GM12878 (cell line): ENCODE results near the gene EPHB2. TPM values are rescaled to one million over a fixed set of nuclear protein-coding genes. Genes with fewer than 3 reads are reported as not detected.

Source experiments
- ATAC-seq: fragments of 200-7000 bp; cut with Tn5 transposase; 3 replicates; pipeline ENCODE4 v1.9.1; 2020; ENCODE audit warnings: mild to moderate bottlenecking, moderate library complexity
- BruUV-seq: library from RNA; stranded (reverse); fragments of 400-500 nt; replicated peaks from 2 replicates; lab custom pipeline; 2021; lab: Mats Ljungman, UMichigan
- CTCF ChIA-PET: fragments of 300-600 bp; sonication (Branson Sonifier 250); formaldehyde crosslinking; extraction: SDS; loops from one replicate; lab custom pipeline; 2021; ENCODE audit warnings: inconsistent platforms; lab: Yijun Ruan, JAX
- POLR2A ChIA-PET: fragments of 350-600 bp; formaldehyde crosslinking; extraction: SDS; loops from one replicate; lab custom pipeline; 2021; ENCODE audit warnings: inconsistent platforms; lab: Charles Lee
- RAD21 ChIA-PET: fragments of 300-600 bp; sonication (Branson Sonifier 250); formaldehyde crosslinking; loops from one replicate; lab custom pipeline; 2023; ENCODE audit warnings: antibody characterized with exemption; ENCODE audit not compliant: unreplicated experiment; lab: Charles Lee
- SMC1A ChIA-PET: fragments of 300-600 bp; sonication (Branson Sonifier 250); formaldehyde crosslinking; loops from one replicate; lab custom pipeline; 2023; ENCODE audit not compliant: unreplicated experiment, uncharacterized antibody; lab: Charles Lee
- DNase-seq: peaks from one replicate; pipeline ENCODE4 v3.0.0-alpha.2; 2011; ENCODE audit warnings: low read depth, low spot score
- FAIRE-seq: peaks from 3 replicates; lab custom pipeline; 2011; peaks lifted over from hg19 to GRCh38; lab: Jason Lieb, UNC
- H2AFZ ChIP-seq: 2 replicates; pipeline ENCODE4 v1.6.0; 2011; ENCODE audit warnings: low read depth, low read length, control low read depth; ENCODE audit not compliant: control insufficient read depth
- H3K27ac ChIP-seq: 2 replicates; pipeline ENCODE4 v1.5.1; 2011; ENCODE audit warnings: control low read depth; ENCODE audit not compliant: control insufficient read depth, insufficient read depth
- H3K27me3 ChIP-seq, 2 experiments: replicated peaks in 1 of 2; 2 replicates each; pipeline versions ENCODE4 v1.6.0 to v1.6.1; 2011; ENCODE audit warnings: low read length in 1 of 2; ENCODE audit not compliant: control insufficient read depth in 2 of 2, insufficient read depth in 2 of 2
- H3K36me3 ChIP-seq, 2 experiments: 2 replicates each; pipeline ENCODE4 v1.5.1; 2011; ENCODE audit warnings: low read length in 1 of 2; ENCODE audit not compliant: control insufficient read depth in 2 of 2, insufficient read depth in 2 of 2
- H3K4me1 ChIP-seq: 2 replicates; pipeline ENCODE4 v1.6.1; 2011; ENCODE audit warnings: mild to moderate bottlenecking, low read length, moderate library complexity, mixed read lengths; ENCODE audit not compliant: control insufficient read depth, insufficient read depth
- H3K4me2 ChIP-seq: 2 replicates; pipeline ENCODE4 v1.6.0; 2011; ENCODE audit warnings: control low read depth; ENCODE audit not compliant: control insufficient read depth, insufficient read depth
- H3K4me3 ChIP-seq: fragments of 200-600 bp; sonication (generic); 2 replicates; pipeline ENCODE4 v1.5.1; 2016
- H3K79me2 ChIP-seq: 2 replicates; pipeline ENCODE4 v1.6.0; 2011; ENCODE audit warnings: low read length; ENCODE audit not compliant: control insufficient read depth, insufficient read depth
- H3K9ac ChIP-seq: 2 replicates; pipeline ENCODE4 v1.8.0; 2011; ENCODE audit warnings: low read length, control low read depth, mixed read lengths; ENCODE audit not compliant: control insufficient read depth, insufficient read depth
- H3K9me3 ChIP-seq: replicated peaks from 3 replicates; pipeline ENCODE4 v1.5.1; 2011; ENCODE audit warnings: mild to moderate bottlenecking, low read length; ENCODE audit not compliant: control insufficient read depth, insufficient read depth
- H4K20me1 ChIP-seq: 2 replicates; pipeline ENCODE4 v1.6.0; 2011; ENCODE audit not compliant: control insufficient read depth, insufficient read depth
- ATF7 ChIP-seq: fragments of 450-650 bp; IDR thresholded peaks from 2 replicates; pipeline ENCODE4 v1.6.1; 2016; ENCODE audit warnings: low read depth, mild to moderate bottlenecking
- BCL3 ChIP-seq: IDR thresholded peaks from 2 replicates; pipeline ENCODE4 v1.6.1; 2011; ENCODE audit warnings: borderline replicate concordance, low read depth, mild to moderate bottlenecking, moderate library complexity, low read length; ENCODE audit not compliant: insufficient read depth, poor library complexity, severe bottlenecking
- DPF2 ChIP-seq: fragments of 450-650 bp; IDR thresholded peaks from 2 replicates; pipeline ENCODE4 v1.6.1; 2017; ENCODE audit warnings: mild to moderate bottlenecking
- HDGF ChIP-seq: fragments of 450-650 bp; IDR thresholded peaks from 2 replicates; pipeline ENCODE4 v1.6.1; 2016; ENCODE audit warnings: antibody characterized with exemption
- NFYB ChIP-seq: IDR thresholded peaks from 2 replicates; pipeline ENCODE4 v1.6.1; 2011; ENCODE audit warnings: low read depth, mild to moderate bottlenecking, low read length, improper control_type of control experiment, moderate library complexity; ENCODE audit not compliant: insufficient read depth
- PML ChIP-seq: IDR thresholded peaks from 2 replicates; pipeline ENCODE4 v1.6.1; 2012; ENCODE audit warnings: low read length, inconsistent platforms
- SREBF1 ChIP-seq: IDR thresholded peaks from 2 replicates; pipeline ENCODE4 v1.6.1; 2012; ENCODE audit warnings: mild to moderate bottlenecking, low read length
- ZNF24 ChIP-seq: fragments of 450-650 bp; IDR thresholded peaks from 2 replicates; pipeline ENCODE4 v1.6.1; 2017; ENCODE audit warnings: antibody characterized with exemption, mild to moderate bottlenecking
- ZNF384 ChIP-seq: IDR thresholded peaks from 2 replicates; pipeline ENCODE4 v1.6.1; 2012; ENCODE audit warnings: low read depth, mild to moderate bottlenecking, low read length, improper control_type of control experiment, borderline replicate concordance
- WGBS: methylation state at CpG from one replicate; pipeline ENCODE4 v1.1.6; 2016; ENCODE audit warnings: low lambda C conversion rate; ENCODE audit not compliant: insufficient replicate concordance, insufficient coverage; ENCODE audit errors: missing lambda C conversion rate; 5-methylcytosine and 5-hydroxymethylcytosine counted together
- in situ Hi-C: fragments of 300-500 bp; cut with MboI; formaldehyde crosslinking; loops from 9 replicates; pipeline ENCODE4 v1.14.3; 2018; ENCODE audit warnings: mixed read lengths
- intact Hi-C: fragments of 100-400 bp; cut with micrococcal nuclease; formaldehyde crosslinking; loops from one replicate; pipeline ENCODE4 v1.14.2; 2022; ENCODE audit not compliant: unreplicated experiment
- polyA plus RNA-seq, 11 experiments: library from polyadenylated mRNA; depleted of rRNA in 4 of 11; unstranded in 6 of 11; stranded (reverse) in 5 of 11; fragments of >200 nt; fragmentation: Nextera tagmentation in 4 of 11; fragmentation: Illumina TruSeq in 1 of 11; extraction: Ambion mirVana in 4 of 11; extraction: Trizol in 1 of 11; gene quantifications; 1 replicate in 1 of 11; 2 replicates in 10 of 11; pipeline versions ENCODE4 v1.2.1 to v1.2.3, GENCODE V29; 2011 to 2016; ENCODE audit warnings: inconsistent platforms in 2 of 11, missing spikeins in 2 of 11, low read depth in 1 of 11
- total RNA-seq, 4 experiments: library from RNA; depleted of rRNA in 3 of 4; stranded (reverse); fragments of >200 nt in 3 of 4; fragmentation: Illumina TruSeq in 1 of 4; extraction: Trizol in 1 of 4; gene quantifications; 2 replicates each; pipeline versions ENCODE4 v1.2.1 to v1.2.3, GENCODE V29; 2013 to 2021
- TF ChIP-seq, protein P1 (sequence below): fragments of 450-650 bp; IDR thresholded peaks from 2 replicates; pipeline ENCODE4 v1.6.1; 2017; ENCODE audit warnings: mild to moderate bottlenecking
- TF ChIP-seq, protein P2 (sequence below): fragments of 450-650 bp; IDR thresholded peaks from 2 replicates; pipeline ENCODE4 v1.6.1; 2017; ENCODE audit warnings: mild to moderate bottlenecking, moderate library complexity

EPHB2 gene
- total and polyA plus RNA-seq, 10 of the 15 experiments (the other 5 are each of a cell fraction or from before 2014, with no cell fraction given) = 0.13 to 3.3 (median 0.92) TPM

DNA sequence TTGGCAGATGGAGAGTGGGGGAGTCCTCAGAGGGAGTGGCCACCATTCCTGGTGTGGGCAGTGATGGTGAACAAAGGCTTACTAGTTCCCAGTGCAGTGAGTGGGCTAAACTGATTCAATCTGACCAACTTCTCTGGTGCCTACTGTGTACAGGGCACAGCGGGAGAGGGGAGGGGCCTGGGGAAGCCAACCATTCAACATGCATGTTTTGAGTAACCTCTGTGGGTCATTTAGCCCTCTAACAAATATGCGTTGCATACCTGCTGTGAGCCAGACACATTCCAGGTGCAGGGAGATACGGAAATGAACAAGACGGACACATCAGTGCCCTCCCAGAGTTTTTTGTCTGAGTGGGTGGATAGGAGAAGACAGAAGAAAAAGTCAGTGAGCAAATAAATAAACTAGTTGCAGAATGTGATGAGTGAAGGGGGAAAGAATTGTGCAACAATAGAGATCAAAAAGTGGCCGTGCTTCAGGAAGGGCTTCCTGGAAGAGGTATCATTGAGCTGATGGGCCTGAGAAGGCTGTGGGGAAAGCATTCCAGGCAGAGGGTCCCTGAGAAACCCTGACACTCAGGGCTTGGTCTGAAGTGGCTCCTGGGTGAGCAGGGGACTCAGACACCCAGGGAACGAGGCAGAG, 78.8 kb downstream of the EPHB2 start (continued):
- TF ChIP-seq DPF2 = no peak

DNA sequence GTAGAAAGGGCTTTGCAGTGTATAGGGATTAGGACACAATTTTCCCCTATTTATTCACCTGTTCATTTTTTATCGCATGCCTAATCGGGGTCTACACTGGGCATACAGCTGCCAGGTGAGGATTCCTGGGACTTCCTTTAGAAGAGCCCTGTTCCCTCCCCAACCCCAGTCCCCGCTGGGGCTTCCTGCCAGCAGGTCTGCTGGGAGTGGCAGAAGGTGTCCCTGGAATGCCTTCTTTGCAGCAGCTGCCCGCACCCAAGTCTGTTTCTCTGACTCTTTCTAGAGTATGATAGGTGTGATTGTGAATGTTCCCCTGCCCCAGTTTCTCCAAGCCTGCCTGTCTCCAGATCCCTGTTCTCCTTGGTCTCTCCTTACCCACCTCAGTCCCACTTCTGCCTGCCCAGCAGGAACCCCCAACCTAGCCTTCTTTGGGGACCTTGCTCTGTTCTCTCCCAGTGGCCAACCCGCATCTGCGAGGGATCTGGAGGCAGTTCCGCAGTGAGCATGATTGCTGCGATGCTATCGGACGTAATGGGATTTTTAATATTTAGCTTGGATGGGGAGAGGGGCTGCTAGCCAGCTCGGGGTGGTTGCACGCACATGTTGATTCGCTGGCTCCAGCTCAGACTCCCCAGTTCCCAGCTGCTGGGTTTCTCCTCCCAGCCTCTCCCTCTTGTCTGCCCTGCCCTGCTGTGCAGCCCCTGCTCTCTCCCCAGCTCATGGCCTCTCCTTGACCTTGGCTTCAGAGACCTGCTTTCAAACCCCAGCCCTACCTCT, 79.8 kb downstream of the EPHB2 start:
- no peaks in the 10 kb centered on the region for H3K36me3 ChIP-seq
- H4K20me1 ChIP-seq = no peaks in the 10 kb centered on the region; the same call in 1 of the 2 replicates
- H2AFZ ChIP-seq = no peak overlapping the region
- 62% methylated on average over 13 of the region's 13 CpGs for WGBS
- H3K27me3 ChIP-seq = peaks cover 1 to 2% of the 10 kb centered on the region in 2 experiments; a peak in 2 of 4 replicates
- in situ Hi-C loops (no loop called here), intact Hi-C loops (no loop called here)
- H3K4me3 ChIP-seq = no peak overlapping the region
- FAIRE-seq (no peak), DNase-seq (no peak)
- ChIA-PET SMC1A (interaction anchor here (0.6 kb wide), 1 partner anchor 233 kb away, joined by 3 read pairs; no protein-coding TSS in a partner anchor), POLR2A (no interaction called here), CTCF (no interaction called here)
- H3K4me1 ChIP-seq = no peaks in the 10 kb centered on the region
- no peak overlapping the region for H3K27ac ChIP-seq
- H3K79me2 ChIP-seq = no peaks in the 10 kb centered on the region
- no peak for TF ChIP-seq SREBF1
- TF ChIP-seq, protein P1, sequence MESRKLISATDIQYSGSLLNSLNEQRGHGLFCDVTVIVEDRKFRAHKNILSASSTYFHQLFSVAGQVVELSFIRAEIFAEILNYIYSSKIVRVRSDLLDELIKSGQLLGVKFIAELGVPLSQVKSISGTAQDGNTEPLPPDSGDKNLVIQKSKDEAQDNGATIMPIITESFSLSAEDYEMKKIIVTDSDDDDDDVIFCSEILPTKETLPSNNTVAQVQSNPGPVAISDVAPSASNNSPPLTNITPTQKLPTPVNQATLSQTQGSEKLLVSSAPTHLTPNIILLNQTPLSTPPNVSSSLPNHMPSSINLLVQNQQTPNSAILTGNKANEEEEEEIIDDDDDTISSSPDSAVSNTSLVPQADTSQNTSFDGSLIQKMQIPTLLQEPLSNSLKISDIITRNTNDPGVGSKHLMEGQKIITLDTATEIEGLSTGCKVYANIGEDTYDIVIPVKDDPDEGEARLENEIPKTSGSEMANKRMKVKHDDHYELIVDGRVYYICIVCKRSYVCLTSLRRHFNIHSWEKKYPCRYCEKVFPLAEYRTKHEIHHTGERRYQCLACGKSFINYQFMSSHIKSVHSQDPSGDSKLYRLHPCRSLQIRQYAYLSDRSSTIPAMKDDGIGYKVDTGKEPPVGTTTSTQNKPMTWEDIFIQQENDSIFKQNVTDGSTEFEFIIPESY = no peak
- no peak for TF ChIP-seq ZNF384
- no peak for TF ChIP-seq NFYB
- no peak for TF ChIP-seq ZNF24
- TF ChIP-seq, protein P2, sequence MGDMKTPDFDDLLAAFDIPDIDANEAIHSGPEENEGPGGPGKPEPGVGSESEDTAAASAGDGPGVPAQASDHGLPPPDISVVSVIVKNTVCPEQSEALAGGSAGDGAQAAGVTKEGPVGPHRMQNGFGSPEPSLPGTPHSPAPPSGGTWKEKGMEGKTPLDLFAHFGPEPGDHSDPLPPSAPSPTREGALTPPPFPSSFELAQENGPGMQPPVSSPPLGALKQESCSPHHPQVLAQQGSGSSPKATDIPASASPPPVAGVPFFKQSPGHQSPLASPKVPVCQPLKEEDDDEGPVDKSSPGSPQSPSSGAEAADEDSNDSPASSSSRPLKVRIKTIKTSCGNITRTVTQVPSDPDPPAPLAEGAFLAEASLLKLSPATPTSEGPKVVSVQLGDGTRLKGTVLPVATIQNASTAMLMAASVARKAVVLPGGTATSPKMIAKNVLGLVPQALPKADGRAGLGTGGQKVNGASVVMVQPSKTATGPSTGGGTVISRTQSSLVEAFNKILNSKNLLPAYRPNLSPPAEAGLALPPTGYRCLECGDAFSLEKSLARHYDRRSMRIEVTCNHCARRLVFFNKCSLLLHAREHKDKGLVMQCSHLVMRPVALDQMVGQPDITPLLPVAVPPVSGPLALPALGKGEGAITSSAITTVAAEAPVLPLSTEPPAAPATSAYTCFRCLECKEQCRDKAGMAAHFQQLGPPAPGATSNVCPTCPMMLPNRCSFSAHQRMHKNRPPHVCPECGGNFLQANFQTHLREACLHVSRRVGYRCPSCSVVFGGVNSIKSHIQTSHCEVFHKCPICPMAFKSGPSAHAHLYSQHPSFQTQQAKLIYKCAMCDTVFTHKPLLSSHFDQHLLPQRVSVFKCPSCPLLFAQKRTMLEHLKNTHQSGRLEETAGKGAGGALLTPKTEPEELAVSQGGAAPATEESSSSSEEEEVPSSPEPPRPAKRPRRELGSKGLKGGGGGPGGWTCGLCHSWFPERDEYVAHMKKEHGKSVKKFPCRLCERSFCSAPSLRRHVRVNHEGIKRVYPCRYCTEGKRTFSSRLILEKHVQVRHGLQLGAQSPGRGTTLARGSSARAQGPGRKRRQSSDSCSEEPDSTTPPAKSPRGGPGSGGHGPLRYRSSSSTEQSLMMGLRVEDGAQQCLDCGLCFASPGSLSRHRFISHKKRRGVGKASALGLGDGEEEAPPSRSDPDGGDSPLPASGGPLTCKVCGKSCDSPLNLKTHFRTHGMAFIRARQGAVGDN = no peak
- no peak for TF ChIP-seq ATF7
- no peak for TF ChIP-seq HDGF
- no peak for TF ChIP-seq BCL3
- no peak for TF ChIP-seq PML
- TF ChIP-seq, all 136 proteins: peak for 0
- no peak overlapping the region for H3K9ac ChIP-seq
- no TSS peak for BruUV-seq
- no peak overlapping the region for H3K4me2 ChIP-seq
- ATAC-seq = no peak
- no peaks in the 10 kb centered on the region for H3K9me3 ChIP-seq
- RAD21 ChIA-PET = no interaction called here
